WTC11 (cell line): ENCODE measurements around the gene ZNF423. TPM values are rescaled to one million over a fixed set of nuclear protein-coding genes. Genes with fewer than 3 reads are reported as not detected.

ENCODE experiments used
- ATAC-seq: fragments of 200-7000 bp; cut with Tn5 transposase; 2 replicates; pipeline ENCODE4 v1.10.0; 2021; ENCODE audit warnings: mild to moderate bottlenecking, moderate library complexity
- CTCF ChIA-PET: fragments of 300-600 bp; sonication (Branson Sonifier 250); formaldehyde crosslinking; loops from one replicate; lab custom pipeline; 2021; ENCODE audit warnings: antibody characterized with exemption; lab: Charles Lee
- POLR2A ChIA-PET: fragments of 350-600 bp; sonication (Branson Sonifier 250); formaldehyde crosslinking; loops from one replicate; lab custom pipeline; 2021; ENCODE audit warnings: antibody characterized with exemption; lab: Charles Lee
- DNase-seq: peaks from one replicate; pipeline ENCODE4 v3.0.0; 2021; ENCODE audit warnings: low spot score
- H3K27ac Mint-ChIP-seq: 2 replicates; pipeline ENCODE4 v1.8.0; 2021; ENCODE audit warnings: mixed read lengths
- H3K27me3 Mint-ChIP-seq: 2 replicates; pipeline ENCODE4 v1.8.0; 2021; ENCODE audit warnings: low read depth, mild to moderate bottlenecking, moderate library complexity, mixed read lengths
- H3K36me3 Mint-ChIP-seq: 2 replicates; pipeline ENCODE4 v1.8.0; 2021; ENCODE audit warnings: mixed read lengths
- H3K4me1 Mint-ChIP-seq: 2 replicates; pipeline ENCODE4 v1.8.0; 2022; ENCODE audit warnings: mixed read lengths
- H3K4me3 Mint-ChIP-seq: 2 replicates; pipeline ENCODE4 v1.8.0; 2021; ENCODE audit warnings: mild to moderate bottlenecking, moderate library complexity, mixed read lengths
- H3K9me3 Mint-ChIP-seq: 2 replicates; pipeline ENCODE4 v1.8.0; 2021; ENCODE audit warnings: mixed read lengths
- ATF1 ChIP-seq: sonication (generic); formaldehyde crosslinking; IDR thresholded peaks from 2 replicates; pipeline ENCODE4 v1.8.1; 2023; ENCODE audit warnings: mild to moderate bottlenecking, moderate library complexity, missing genetic modification reagents
- CREM ChIP-seq: sonication (generic); formaldehyde crosslinking; IDR thresholded peaks from 2 replicates; pipeline ENCODE4 v1.8.1; 2022; ENCODE audit warnings: mild to moderate bottlenecking, missing genetic modification reagents, moderate library complexity
- ESRRA ChIP-seq: sonication (generic); formaldehyde crosslinking; IDR thresholded peaks from 2 replicates; pipeline ENCODE4 v1.8.1; 2022; ENCODE audit warnings: mild to moderate bottlenecking, missing genetic modification reagents, borderline replicate concordance
- FOXP1 ChIP-seq: sonication (generic); formaldehyde crosslinking; IDR thresholded peaks from 2 replicates; pipeline ENCODE4 v1.8.0; 2022; ENCODE audit warnings: missing genetic modification reagents, mild to moderate bottlenecking, moderate library complexity, borderline replicate concordance
- HMGA2 ChIP-seq: fragments of 250-450 bp; sonication (Bioruptor Pico); IDR thresholded peaks from 2 replicates; pipeline ENCODE4 v1.4.0; 2021; ENCODE audit warnings: mild to moderate bottlenecking, moderate library complexity
- PRRX2 ChIP-seq: fragments of 250-450 bp; sonication (Bioruptor Pico); IDR thresholded peaks from 2 replicates; pipeline ENCODE4 v1.8.0; 2021; ENCODE audit warnings: mild to moderate bottlenecking
- SMAD3 ChIP-seq: sonication (generic); formaldehyde crosslinking; IDR thresholded peaks from 2 replicates; pipeline ENCODE4 v1.8.0; 2022; ENCODE audit warnings: missing genetic modification reagents, mild to moderate bottlenecking, borderline replicate concordance
- ZBTB21 ChIP-seq: sonication (generic); formaldehyde crosslinking; IDR thresholded peaks from 2 replicates; pipeline ENCODE4 v1.8.1; 2023; ENCODE audit warnings: mild to moderate bottlenecking, missing genetic modification reagents, borderline replicate concordance
- ZNF121 ChIP-seq: sonication (generic); formaldehyde crosslinking; IDR thresholded peaks from 2 replicates; pipeline ENCODE4 v1.8.0; 2023; ENCODE audit warnings: missing genetic modification reagents
- ZNF138 ChIP-seq: sonication (generic); formaldehyde crosslinking; conservative IDR thresholded peaks from 2 replicates; pipeline ENCODE4 v1.8.1; 2022; ENCODE audit warnings: mild to moderate bottlenecking, moderate library complexity, missing genetic modification reagents
- ZNF317 ChIP-seq: sonication (generic); formaldehyde crosslinking; IDR thresholded peaks from 2 replicates; pipeline ENCODE4 v1.8.1; 2023; ENCODE audit warnings: low read depth, mild to moderate bottlenecking, moderate library complexity, missing genetic modification reagents, borderline replicate concordance
- ZNF423 ChIP-seq: fragments of 250-450 bp; sonication (Bioruptor Pico); IDR thresholded peaks from 2 replicates; pipeline ENCODE4 v2.1.2; 2022; ENCODE audit warnings: mild to moderate bottlenecking, moderate library complexity
- total RNA-seq: library from RNA; stranded (reverse); gene quantifications from 3 replicates; pipeline ENCODE4 v1.2.3, GENCODE V29; 2021
- TF ChIP-seq, protein P1 (sequence below): fragments of 250-450 bp; sonication (Bioruptor Pico); IDR thresholded peaks from 2 replicates; pipeline ENCODE4 v1.9.0; 2021; ENCODE audit warnings: mild to moderate bottlenecking
- TF ChIP-seq, protein P2 (sequence below): sonication (generic); formaldehyde crosslinking; IDR thresholded peaks from 2 replicates; pipeline ENCODE4 v1.8.0; 2023; ENCODE audit warnings: missing genetic modification reagents, mild to moderate bottlenecking, borderline replicate concordance
- TF ChIP-seq, protein P3 (sequence below): fragments of 250-450 bp; sonication (Bioruptor Pico); IDR thresholded peaks from 2 replicates; pipeline ENCODE4 v1.9.0; 2021; ENCODE audit warnings: mild to moderate bottlenecking, borderline replicate concordance
- TF ChIP-seq, protein P4 (sequence below): fragments of 250-450 bp; sonication (Bioruptor Pico); IDR thresholded peaks from 2 replicates; pipeline ENCODE4 v2.1.2; 2022; ENCODE audit warnings: mild to moderate bottlenecking, moderate library complexity
- TF ChIP-seq, protein P5 (sequence below): sonication (generic); formaldehyde crosslinking; IDR thresholded peaks from 2 replicates; pipeline ENCODE4 v1.8.1; 2022; ENCODE audit warnings: mild to moderate bottlenecking, moderate library complexity, missing genetic modification reagents
- TF ChIP-seq, protein P6 (sequence below): sonication (generic); formaldehyde crosslinking; IDR thresholded peaks from 2 replicates; pipeline ENCODE4 v1.8.1; 2022; ENCODE audit warnings: missing genetic modification reagents, borderline replicate concordance

The ZNF423 gene
- total RNA-seq, 1 experiment from 2014 or later, result 38.8 TPM

DNA sequence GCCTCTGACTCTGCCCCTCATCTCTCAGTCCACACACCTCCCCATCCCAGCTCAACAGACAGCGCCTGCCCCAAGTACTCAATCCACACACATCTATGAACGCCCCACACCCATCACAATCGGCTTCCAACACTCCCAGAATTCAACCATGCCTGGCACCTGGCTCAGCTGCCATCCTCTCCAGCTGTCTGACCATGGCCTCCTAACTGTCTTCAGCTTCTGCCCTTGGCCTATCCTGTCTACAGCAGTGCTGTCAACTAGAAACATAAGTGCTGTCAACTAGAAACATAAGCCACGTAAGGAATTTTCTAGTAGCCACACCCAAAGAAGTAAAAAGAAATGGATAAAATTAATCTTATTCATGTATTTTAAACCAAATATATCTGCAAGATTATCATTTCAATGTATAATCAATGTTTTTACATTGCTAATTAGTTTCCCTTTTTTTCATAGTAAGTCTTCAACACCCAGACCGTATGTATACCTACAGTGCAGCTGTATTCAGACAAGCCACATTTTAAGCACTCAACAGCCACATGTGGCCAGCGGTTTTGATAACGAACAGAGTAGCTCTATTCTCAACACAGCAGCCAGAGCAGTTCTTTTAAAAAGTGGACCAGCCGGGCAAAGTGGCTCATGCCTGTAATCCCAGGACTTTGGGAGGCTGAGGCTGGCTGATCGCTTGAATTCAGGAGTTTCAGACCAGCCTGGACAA is 48.6 kb upstream of the ZNF423 start:
- Mint-ChIP-seq H3K9me3 (no peaks in the 10 kb centered on the region), H3K27me3 (no peaks in the 10 kb centered on the region), H3K4me1 (no peaks in the 10 kb centered on the region), H3K36me3 (no peaks in the 10 kb centered on the region), H3K27ac (no peak overlapping the region), H3K4me3 (no peak overlapping the region)
- DNase-seq (no peak), ATAC-seq (no peak)
- ChIA-PET POLR2A (no interaction called here), CTCF (interaction anchor here (1.1 to 2.2 kb wide), 4 partner anchors 14 to 53 kb away, joined by 4 to 7 read pairs (median 5); no protein-coding TSS in a partner anchor)
- no peak for TF ChIP-seq ZBTB21 (CRISPR knock-in tag)
- TF ChIP-seq, protein P1, sequence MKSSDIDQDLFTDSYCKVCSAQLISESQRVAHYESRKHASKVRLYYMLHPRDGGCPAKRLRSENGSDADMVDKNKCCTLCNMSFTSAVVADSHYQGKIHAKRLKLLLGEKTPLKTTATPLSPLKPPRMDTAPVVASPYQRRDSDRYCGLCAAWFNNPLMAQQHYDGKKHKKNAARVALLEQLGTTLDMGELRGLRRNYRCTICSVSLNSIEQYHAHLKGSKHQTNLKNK (CRISPR knock-in tag), result no peak
- TF ChIP-seq, protein P2, sequence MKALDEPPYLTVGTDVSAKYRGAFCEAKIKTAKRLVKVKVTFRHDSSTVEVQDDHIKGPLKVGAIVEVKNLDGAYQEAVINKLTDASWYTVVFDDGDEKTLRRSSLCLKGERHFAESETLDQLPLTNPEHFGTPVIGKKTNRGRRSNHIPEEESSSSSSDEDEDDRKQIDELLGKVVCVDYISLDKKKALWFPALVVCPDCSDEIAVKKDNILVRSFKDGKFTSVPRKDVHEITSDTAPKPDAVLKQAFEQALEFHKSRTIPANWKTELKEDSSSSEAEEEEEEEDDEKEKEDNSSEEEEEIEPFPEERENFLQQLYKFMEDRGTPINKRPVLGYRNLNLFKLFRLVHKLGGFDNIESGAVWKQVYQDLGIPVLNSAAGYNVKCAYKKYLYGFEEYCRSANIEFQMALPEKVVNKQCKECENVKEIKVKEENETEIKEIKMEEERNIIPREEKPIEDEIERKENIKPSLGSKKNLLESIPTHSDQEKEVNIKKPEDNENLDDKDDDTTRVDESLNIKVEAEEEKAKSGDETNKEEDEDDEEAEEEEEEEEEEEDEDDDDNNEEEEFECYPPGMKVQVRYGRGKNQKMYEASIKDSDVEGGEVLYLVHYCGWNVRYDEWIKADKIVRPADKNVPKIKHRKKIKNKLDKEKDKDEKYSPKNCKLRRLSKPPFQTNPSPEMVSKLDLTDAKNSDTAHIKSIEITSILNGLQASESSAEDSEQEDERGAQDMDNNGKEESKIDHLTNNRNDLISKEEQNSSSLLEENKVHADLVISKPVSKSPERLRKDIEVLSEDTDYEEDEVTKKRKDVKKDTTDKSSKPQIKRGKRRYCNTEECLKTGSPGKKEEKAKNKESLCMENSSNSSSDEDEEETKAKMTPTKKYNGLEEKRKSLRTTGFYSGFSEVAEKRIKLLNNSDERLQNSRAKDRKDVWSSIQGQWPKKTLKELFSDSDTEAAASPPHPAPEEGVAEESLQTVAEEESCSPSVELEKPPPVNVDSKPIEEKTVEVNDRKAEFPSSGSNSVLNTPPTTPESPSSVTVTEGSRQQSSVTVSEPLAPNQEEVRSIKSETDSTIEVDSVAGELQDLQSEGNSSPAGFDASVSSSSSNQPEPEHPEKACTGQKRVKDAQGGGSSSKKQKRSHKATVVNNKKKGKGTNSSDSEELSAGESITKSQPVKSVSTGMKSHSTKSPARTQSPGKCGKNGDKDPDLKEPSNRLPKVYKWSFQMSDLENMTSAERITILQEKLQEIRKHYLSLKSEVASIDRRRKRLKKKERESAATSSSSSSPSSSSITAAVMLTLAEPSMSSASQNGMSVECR (CRISPR knock-in tag), result no peak
- TF ChIP-seq, protein P3, sequence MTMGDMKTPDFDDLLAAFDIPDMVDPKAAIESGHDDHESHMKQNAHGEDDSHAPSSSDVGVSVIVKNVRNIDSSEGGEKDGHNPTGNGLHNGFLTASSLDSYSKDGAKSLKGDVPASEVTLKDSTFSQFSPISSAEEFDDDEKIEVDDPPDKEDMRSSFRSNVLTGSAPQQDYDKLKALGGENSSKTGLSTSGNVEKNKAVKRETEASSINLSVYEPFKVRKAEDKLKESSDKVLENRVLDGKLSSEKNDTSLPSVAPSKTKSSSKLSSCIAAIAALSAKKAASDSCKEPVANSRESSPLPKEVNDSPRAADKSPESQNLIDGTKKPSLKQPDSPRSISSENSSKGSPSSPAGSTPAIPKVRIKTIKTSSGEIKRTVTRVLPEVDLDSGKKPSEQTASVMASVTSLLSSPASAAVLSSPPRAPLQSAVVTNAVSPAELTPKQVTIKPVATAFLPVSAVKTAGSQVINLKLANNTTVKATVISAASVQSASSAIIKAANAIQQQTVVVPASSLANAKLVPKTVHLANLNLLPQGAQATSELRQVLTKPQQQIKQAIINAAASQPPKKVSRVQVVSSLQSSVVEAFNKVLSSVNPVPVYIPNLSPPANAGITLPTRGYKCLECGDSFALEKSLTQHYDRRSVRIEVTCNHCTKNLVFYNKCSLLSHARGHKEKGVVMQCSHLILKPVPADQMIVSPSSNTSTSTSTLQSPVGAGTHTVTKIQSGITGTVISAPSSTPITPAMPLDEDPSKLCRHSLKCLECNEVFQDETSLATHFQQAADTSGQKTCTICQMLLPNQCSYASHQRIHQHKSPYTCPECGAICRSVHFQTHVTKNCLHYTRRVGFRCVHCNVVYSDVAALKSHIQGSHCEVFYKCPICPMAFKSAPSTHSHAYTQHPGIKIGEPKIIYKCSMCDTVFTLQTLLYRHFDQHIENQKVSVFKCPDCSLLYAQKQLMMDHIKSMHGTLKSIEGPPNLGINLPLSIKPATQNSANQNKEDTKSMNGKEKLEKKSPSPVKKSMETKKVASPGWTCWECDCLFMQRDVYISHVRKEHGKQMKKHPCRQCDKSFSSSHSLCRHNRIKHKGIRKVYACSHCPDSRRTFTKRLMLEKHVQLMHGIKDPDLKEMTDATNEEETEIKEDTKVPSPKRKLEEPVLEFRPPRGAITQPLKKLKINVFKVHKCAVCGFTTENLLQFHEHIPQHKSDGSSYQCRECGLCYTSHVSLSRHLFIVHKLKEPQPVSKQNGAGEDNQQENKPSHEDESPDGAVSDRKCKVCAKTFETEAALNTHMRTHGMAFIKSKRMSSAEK (CRISPR knock-in tag), result no peak
- TF ChIP-seq HMGA2 (CRISPR knock-in tag), result no peak
- TF ChIP-seq ESRRA (CRISPR knock-in tag), result no peak
- TF ChIP-seq, protein P4, sequence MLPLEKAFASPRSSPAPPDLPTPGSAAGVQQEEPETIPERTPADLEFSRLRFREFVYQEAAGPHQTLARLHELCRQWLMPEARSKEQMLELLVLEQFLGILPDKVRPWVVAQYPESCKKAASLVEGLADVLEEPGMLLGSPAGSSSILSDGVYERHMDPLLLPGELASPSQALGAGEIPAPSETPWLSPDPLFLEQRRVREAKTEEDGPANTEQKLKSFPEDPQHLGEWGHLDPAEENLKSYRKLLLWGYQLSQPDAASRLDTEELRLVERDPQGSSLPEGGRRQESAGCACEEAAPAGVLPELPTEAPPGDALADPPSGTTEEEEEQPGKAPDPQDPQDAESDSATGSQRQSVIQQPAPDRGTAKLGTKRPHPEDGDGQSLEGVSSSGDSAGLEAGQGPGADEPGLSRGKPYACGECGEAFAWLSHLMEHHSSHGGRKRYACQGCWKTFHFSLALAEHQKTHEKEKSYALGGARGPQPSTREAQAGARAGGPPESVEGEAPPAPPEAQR (CRISPR knock-in tag), result no peak
- no peak for TF ChIP-seq SMAD3 (CRISPR knock-in tag)

DNA sequence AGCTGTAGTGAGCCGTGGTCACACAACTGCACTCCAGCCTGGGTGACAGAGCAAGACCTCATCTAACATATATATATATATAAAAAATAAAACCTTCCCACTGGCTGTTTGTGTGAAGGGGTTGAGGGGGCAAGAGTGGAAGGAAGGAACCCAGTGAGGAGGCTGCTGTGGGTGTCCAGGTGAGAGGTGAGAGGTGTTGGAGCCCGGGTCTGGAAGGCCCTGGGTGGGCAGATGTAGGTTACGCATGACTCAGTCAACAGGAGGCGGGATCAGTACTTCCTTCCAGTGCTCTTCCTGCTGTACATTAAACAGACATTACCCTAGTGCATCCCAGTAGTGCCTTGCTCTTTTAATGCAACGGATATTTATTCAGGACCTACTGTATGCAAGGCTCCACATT is 47.0 kb upstream of the ZNF423 start:
- ATAC-seq (no peak), DNase-seq (no peak)
- Mint-ChIP-seq H3K27me3 (no peaks in the 10 kb centered on the region; the same call in 1 of the 2 replicates), H3K9me3 (no peaks in the 10 kb centered on the region), H3K4me3 (no peak overlapping the region), H3K4me1 (no peaks in the 10 kb centered on the region), H3K36me3 (no peaks in the 10 kb centered on the region), H3K27ac (no peak overlapping the region)
- ChIA-PET CTCF (interaction anchor here (1.4 kb wide), 1 partner anchor 12 kb away, joined by 3 read pairs; no protein-coding TSS in a partner anchor), POLR2A (no interaction called here)
- TF ChIP-seq ZNF423, result no peak

DNA sequence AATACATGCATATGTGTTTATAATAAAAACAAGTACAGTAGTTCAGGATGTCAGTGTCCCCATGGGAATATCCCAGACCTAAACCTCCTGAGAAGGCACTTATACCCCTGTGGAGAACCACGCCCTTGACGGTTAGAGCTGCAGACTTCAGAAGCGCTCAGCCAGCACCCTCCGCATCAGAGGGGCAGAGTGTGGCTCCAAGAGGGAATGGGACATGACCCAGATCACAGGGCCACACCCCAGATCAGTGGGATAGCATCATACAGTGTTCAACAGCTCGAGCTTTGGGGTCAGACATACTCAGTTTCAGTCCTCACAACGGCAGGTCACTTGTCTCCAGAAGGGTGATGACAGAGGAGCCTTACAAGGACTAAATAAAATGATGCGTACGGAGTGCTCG is 45.8 kb upstream of the ZNF423 start:
- Mint-ChIP-seq H3K27me3 (no peaks in the 10 kb centered on the region; the same call in 1 of the 2 replicates), H3K4me3 (no peak overlapping the region), H3K9me3 (no peaks in the 10 kb centered on the region), H3K36me3 (no peaks in the 10 kb centered on the region), H3K27ac (no peak overlapping the region), H3K4me1 (no peaks in the 10 kb centered on the region)
- POLR2A ChIA-PET, result no interaction called here
- no peak for DNase-seq
- ATAC-seq, result no peak
- CTCF ChIA-PET, result interaction anchor here (1.4 to 1.5 kb wide), 2 partner anchors 11 to 21 kb away, joined by 3 to 5 read pairs; no protein-coding TSS in a partner anchor
- no peak for TF ChIP-seq CREM (CRISPR knock-in tag)
- TF ChIP-seq ZNF317 (CRISPR knock-in tag), result no peak
- TF ChIP-seq, protein P5, sequence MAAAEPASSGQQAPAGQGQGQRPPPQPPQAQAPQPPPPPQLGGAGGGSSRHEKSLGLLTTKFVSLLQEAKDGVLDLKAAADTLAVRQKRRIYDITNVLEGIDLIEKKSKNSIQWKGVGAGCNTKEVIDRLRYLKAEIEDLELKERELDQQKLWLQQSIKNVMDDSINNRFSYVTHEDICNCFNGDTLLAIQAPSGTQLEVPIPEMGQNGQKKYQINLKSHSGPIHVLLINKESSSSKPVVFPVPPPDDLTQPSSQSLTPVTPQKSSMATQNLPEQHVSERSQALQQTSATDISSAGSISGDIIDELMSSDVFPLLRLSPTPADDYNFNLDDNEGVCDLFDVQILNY, result no peak
- TF ChIP-seq ZNF121, result no peak
- no peak for TF ChIP-seq FOXP1 (CRISPR knock-in tag)
- TF ChIP-seq ATF1, result no peak
- TF ChIP-seq, protein P6, sequence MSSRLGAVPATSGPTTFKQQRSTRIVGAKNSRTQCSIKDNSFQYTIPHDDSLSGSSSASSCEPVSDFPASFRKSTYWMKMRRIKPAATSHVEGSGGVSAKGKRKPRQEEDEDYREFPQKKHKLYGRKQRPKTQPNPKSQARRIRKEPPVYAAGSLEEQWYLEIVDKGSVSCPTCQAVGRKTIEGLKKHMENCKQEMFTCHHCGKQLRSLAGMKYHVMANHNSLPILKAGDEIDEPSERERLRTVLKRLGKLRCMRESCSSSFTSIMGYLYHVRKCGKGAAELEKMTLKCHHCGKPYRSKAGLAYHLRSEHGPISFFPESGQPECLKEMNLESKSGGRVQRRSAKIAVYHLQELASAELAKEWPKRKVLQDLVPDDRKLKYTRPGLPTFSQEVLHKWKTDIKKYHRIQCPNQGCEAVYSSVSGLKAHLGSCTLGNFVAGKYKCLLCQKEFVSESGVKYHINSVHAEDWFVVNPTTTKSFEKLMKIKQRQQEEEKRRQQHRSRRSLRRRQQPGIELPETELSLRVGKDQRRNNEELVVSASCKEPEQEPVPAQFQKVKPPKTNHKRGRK (CRISPR knock-in tag), result no peak
- TF ChIP-seq ZNF138 (CRISPR knock-in tag), result no peak
- no peak for TF ChIP-seq PRRX2
